ENCODE data around the gene ESRRA. TPM values are rescaled to one million over a fixed set of nuclear protein-coding genes. Genes with fewer than 3 reads are reported as not detected.

The ESRRA gene
- total and polyA plus RNA-seq, 2 of the 4 experiments (the other 2 are of a cell fraction): 10.2 to 15.0 TPM

- no peak for TF ChIP-seq NFE2L2 (IDR thresholded peaks at IDR 0.05; ENCODE audit: low read depth, low read length)
Measured at GRCh38 chr11:64263947-64264317, 41.4 kb upstream of the ESRRA start (continued).

DNA sequence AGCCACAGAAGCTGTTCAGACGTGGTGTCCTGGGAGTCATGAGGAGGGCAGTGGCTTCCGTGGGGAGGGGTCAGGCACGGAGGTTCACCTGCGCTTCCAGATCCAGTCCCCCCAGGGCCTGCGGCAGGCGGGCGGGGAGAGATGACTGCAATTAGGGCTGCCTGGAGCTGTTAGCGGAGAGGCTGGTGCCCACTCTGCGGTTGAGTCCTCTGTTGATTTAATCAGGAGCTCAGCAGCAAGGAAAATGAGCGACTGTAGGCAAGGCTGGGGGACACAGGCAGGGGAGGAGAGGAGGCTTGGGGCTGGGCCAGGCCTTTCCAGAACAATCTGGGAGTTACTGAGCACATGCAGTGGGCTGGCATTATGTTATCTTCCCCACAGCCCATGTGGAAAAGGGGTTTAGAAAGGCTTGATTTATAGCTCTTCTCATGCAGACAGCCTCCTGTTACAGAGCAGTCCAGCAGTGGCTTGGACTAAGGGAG is 40.9 kb upstream of the ESRRA start:
- Histone ChIP-seq H3K4me2 (ENCODE audit: low read depth, low read length) (no peak overlapping the region), H3K18ac (ENCODE audit: low read depth, low read length) (no peak overlapping the region), H2BK120ac (ENCODE audit: low read depth, low read length) (no peak overlapping the region), H4K8ac (ENCODE audit: low read depth in 2 of 2, low read length in 2 of 2) (no peak overlapping the region), H3K36me3 (ENCODE audit: control insufficient read depth, insufficient read depth, low read length) (peaks cover 44% of the 10 kb centered on the region), H3K4me3 (ENCODE audit: insufficient read depth, low read depth, low read length) (no peak overlapping the region), H3K14ac (replicated peaks; ENCODE audit: low read depth, low read length) (no peak overlapping the region), H2AK5ac (ENCODE audit: low read depth, low read length) (no peak overlapping the region), H3K9ac (ENCODE audit: low read depth, low read length) (no peak overlapping the region), H3K23ac (ENCODE audit: low read depth, low read length) (no peak overlapping the region), H3K9me1 (ENCODE audit: insufficient read depth, low read length) (0 out of 2 replicates have a peak, but pooled peaks cover 5% of the 10 kb centered on the region), H3K9me3 (ENCODE audit: control insufficient read depth, insufficient read depth, low read length) (no peaks in the 10 kb centered on the region), H4K20me1 (ENCODE audit: insufficient read depth, low read length) (no peaks in the 10 kb centered on the region), H2AK9ac (replicated peaks; ENCODE audit: low read depth, low read length, poor library complexity) (no peak overlapping the region), H3K27ac (ENCODE audit: insufficient read depth, low read length) (no peak overlapping the region), H3K4ac (ENCODE audit: low read depth, low read length) (no peak overlapping the region), H4K5ac (ENCODE audit: low read depth, low read length) (no peak overlapping the region), H2AFZ (replicated peaks; ENCODE audit: low read length, poor library complexity) (no peak overlapping the region), H2BK15ac (ENCODE audit: low read depth, low read length) (no peak overlapping the region), H3K56ac (ENCODE audit: extremely low read depth, insufficient read depth, low read length) (no peak overlapping the region), H3K4me1 (ENCODE audit: control insufficient read depth, insufficient read depth, low read length) (peaks cover 16% of the 10 kb centered on the region), H2BK5ac (ENCODE audit: low read depth, low read length, poor library complexity, severe bottlenecking) (no peak overlapping the region), H3K27me3 (ENCODE audit: control insufficient read depth, insufficient read depth, low read length) (no peaks in the 10 kb centered on the region), H2BK20ac (ENCODE audit: low read depth, low read length) (no peak overlapping the region), H4K91ac (ENCODE audit: insufficient read depth, low read depth, low read length) (no peak overlapping the region), H3K79me1 (ENCODE audit: low read depth in 1 of 2, low read length in 2 of 2) (peaks cover 4 to 35% of the 10 kb centered on the region in 2 experiments; a peak in 2 of 4 replicates)
- no TSS peak for BruUV-seq (replicated peaks)
- WGBS, 2 experiments (ENCODE audit: extremely low coverage in 2 of 2, insufficient read length in 1 of 2): 92% methylated on average over 8 of the region's 10 CpGs; no CpG with 5 or more reads in 1 of the 2 experiments
- dilution Hi-C loops (cut with HindIII; ENCODE audit: low sequenced_read_pairs, unreplicated experiment): no loop called here
- in situ Hi-C loops (cut with MboI; ENCODE audit: low sequenced_read_pairs): no loop called here
- ChIA-PET CTCF (no interaction called here), POLR2A (ENCODE audit: unreplicated experiment) (interaction anchor here (0.5 kb wide), 1 partner anchor 12 kb away, joined by 3 read pairs; no protein-coding TSS in a partner anchor)
- DNase-seq (no peak), ATAC-seq (ENCODE audit: low read depth) (no peak)
- intact Hi-C loops (cut with micrococcal nuclease): no loop called here
- TF ChIP-seq NFE2L2 (IDR thresholded peaks at IDR 0.05; ENCODE audit: low read depth, low read length): no peak
- TF ChIP-seq, protein P1, sequence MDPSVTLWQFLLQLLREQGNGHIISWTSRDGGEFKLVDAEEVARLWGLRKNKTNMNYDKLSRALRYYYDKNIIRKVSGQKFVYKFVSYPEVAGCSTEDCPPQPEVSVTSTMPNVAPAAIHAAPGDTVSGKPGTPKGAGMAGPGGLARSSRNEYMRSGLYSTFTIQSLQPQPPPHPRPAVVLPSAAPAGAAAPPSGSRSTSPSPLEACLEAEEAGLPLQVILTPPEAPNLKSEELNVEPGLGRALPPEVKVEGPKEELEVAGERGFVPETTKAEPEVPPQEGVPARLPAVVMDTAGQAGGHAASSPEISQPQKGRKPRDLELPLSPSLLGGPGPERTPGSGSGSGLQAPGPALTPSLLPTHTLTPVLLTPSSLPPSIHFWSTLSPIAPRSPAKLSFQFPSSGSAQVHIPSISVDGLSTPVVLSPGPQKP (IDR thresholded peaks at IDR 0.05; ENCODE audit: borderline replicate concordance, low read depth, low read length): no peak
- no peak for TF ChIP-seq CEBPB (IDR thresholded peaks at IDR 0.05; ENCODE audit: low read depth, low read length)
- no peak for TF ChIP-seq MXI1 (IDR thresholded peaks at IDR 0.05; ENCODE audit: borderline replicate concordance, low read depth, low read length)
- no peak for TF ChIP-seq POLR2A (IDR thresholded peaks at IDR 0.05; ENCODE audit: low read depth, low read length)
- no peak for TF ChIP-seq MAZ (IDR thresholded peaks at IDR 0.05; ENCODE audit: borderline replicate concordance, low read depth, low read length)
- TF ChIP-seq BHLHE40 (IDR thresholded peaks at IDR 0.05; ENCODE audit: low read depth, low read length): no peak
- TF ChIP-seq CTCF (conservative IDR thresholded peaks at IDR 0.05; ENCODE audit: low read depth, low read length): no peak
- no peak for TF ChIP-seq USF2 (IDR thresholded peaks at IDR 0.05; ENCODE audit: low read depth, low read length)
- no peak for TF ChIP-seq MAFK (IDR thresholded peaks at IDR 0.05; ENCODE audit: low read depth, low read length)
- no peak for TF ChIP-seq FOS (IDR thresholded peaks at IDR 0.05; ENCODE audit: low read depth, low read length)
- TF ChIP-seq RFX5 (IDR thresholded peaks at IDR 0.05; ENCODE audit: low read depth, low read length): no peak
- TF ChIP-seq CHD1 (IDR thresholded peaks at IDR 0.05; ENCODE audit: low read depth, low read length): no peak
- TF ChIP-seq RAD21 (IDR thresholded peaks at IDR 0.05; ENCODE audit: low read length): no peak
- no peak for TF ChIP-seq RCOR1 (IDR thresholded peaks at IDR 0.05; ENCODE audit: insufficient replicate concordance, low read length)

Measured in IMR-90 (cell line).